A549 (cell line): ENCODE data around the gene PDX1. TPM values are rescaled to one million over a fixed set of nuclear protein-coding genes. Genes with fewer than 3 reads are reported as not detected.

ENCODE experiments used
- ATAC-seq, 2 experiments: fragments of 200-7000 bp in 1 of 2; fragments of >200 bp in 1 of 2; cut with Nextera tagmentation in 1 of 2; cut with Tn5 transposase in 1 of 2; 3 replicates each; pipeline versions ENCODE4 v1.8.0 to v1.9.1; 2018 to 2020; ENCODE audit warnings: mild to moderate bottlenecking in 1 of 2, moderate library complexity in 1 of 2
- CTCF ChIA-PET: fragments of 300-600 bp; sonication (Branson Sonifier 250); formaldehyde crosslinking; extraction: SDS; loops from one replicate; lab custom pipeline; 2021; ENCODE audit warnings: antibody characterized with exemption, inconsistent platforms; lab: Yijun Ruan, JAX
- POLR2A ChIA-PET: fragments of 350-600 bp; formaldehyde crosslinking; extraction: SDS; loops from one replicate; lab custom pipeline; 2021; ENCODE audit warnings: antibody characterized with exemption, inconsistent platforms; lab: Yijun Ruan, JAX
- DNase-seq, 2 experiments: peaks; one replicate each; pipeline versions ENCODE4 v3.0.0 to v3.0.0-alpha.2; 2011 to 2016; ENCODE audit warnings: low read depth in 1 of 2, low spot score in 1 of 2
- FAIRE-seq: peaks from 2 replicates; lab custom pipeline; 2011; peaks lifted over from hg19 to GRCh38; lab: Jason Lieb, UNC
- H3K27ac ChIP-seq, 2 experiments: fragments of >200 bp; sonication (Bioruptor Twin); formaldehyde crosslinking; 3 replicates each; pipeline ENCODE4 v1.5.1; 2016 to 2017
- H3K4me1 ChIP-seq: fragments of >200 bp; sonication (Bioruptor Twin); formaldehyde crosslinking; 3 replicates; pipeline ENCODE4 v1.6.1; 2016
- H3K4me2 ChIP-seq: fragments of >200 bp; sonication (Bioruptor Twin); formaldehyde crosslinking; 3 replicates; pipeline ENCODE4 v1.6.1; 2016
- H3K4me3 ChIP-seq: fragments of >200 bp; sonication (Bioruptor Twin); formaldehyde crosslinking; 3 replicates; pipeline ENCODE4 v1.5.1; 2016
- H3K9me3 ChIP-seq: fragments of >200 bp; sonication (Bioruptor Twin); formaldehyde crosslinking; 3 replicates; pipeline ENCODE4 v1.6.1; 2016
- BHLHE40 ChIP-seq: IDR thresholded peaks from 2 replicates; pipeline ENCODE4 v1.6.1; 2012; ENCODE audit warnings: low read depth, low read length, inconsistent platforms
- CBX2 ChIP-seq: fragments of 200-600 bp; sonication (generic); IDR thresholded peaks from 2 replicates; pipeline ENCODE4 v1.6.1; 2016; ENCODE audit warnings: low read depth, mild to moderate bottlenecking, borderline replicate concordance
- CEBPB ChIP-seq, 2 experiments: fragments of >200 bp in 1 of 2; sonication (Bioruptor Twin) in 1 of 2; formaldehyde crosslinking in 1 of 2; IDR thresholded peaks; 2 replicates each; pipeline ENCODE4 v1.6.1; 2012 to 2016
- CHD4 ChIP-seq: fragments of 200-600 bp; sonication (generic); IDR thresholded peaks from 2 replicates; pipeline ENCODE4 v1.6.1; 2016; ENCODE audit warnings: antibody characterized with exemption, mild to moderate bottlenecking, borderline replicate concordance
- EP300 ChIP-seq, 2 experiments: fragments of >200 bp; sonication (Bioruptor Twin); formaldehyde crosslinking; IDR thresholded peaks; 2 replicates in 1 of 2; 3 replicates in 1 of 2; pipeline ENCODE4 v1.6.1; 2016 to 2017
- GATA3 ChIP-seq: IDR thresholded peaks from 2 replicates; pipeline ENCODE4 v1.6.1; 2012; ENCODE audit warnings: borderline replicate concordance
- HDAC2 ChIP-seq: fragments of 200-600 bp; sonication (generic); IDR thresholded peaks from 2 replicates; pipeline ENCODE4 v1.6.1; 2016
- HEYL ChIP-seq: fragments of 250-450 bp; sonication (Bioruptor Pico); IDR thresholded peaks from 2 replicates; pipeline ENCODE4 v1.8.0; 2021; ENCODE audit warnings: mild to moderate bottlenecking, moderate library complexity
- HOXA7 ChIP-seq: fragments of 250-450 bp; sonication (Bioruptor Pico); IDR thresholded peaks from 2 replicates; pipeline ENCODE4 v1.5.0; 2020; ENCODE audit warnings: mild to moderate bottlenecking, moderate library complexity
- HOXB5 ChIP-seq: fragments of 250-450 bp; sonication (Bioruptor Pico); IDR thresholded peaks from 2 replicates; pipeline ENCODE4 v1.5.0; 2020; ENCODE audit warnings: mild to moderate bottlenecking, moderate library complexity
- JUNB ChIP-seq: fragments of >200 bp; sonication (Bioruptor Twin); formaldehyde crosslinking; IDR thresholded peaks from 2 replicates; pipeline ENCODE4 v1.6.1; 2016
- KDM5A ChIP-seq: fragments of 200-600 bp; sonication (generic); IDR thresholded peaks from 2 replicates; pipeline ENCODE4 v1.6.1; 2016; ENCODE audit warnings: antibody characterized with exemption, mild to moderate bottlenecking
- MAFK ChIP-seq: fragments of 450-650 bp; IDR thresholded peaks from 2 replicates; pipeline ENCODE4 v1.6.1; 2014; ENCODE audit not compliant: partially characterized antibody
- MAZ ChIP-seq: fragments of 150-350 bp; IDR thresholded peaks from 2 replicates; pipeline ENCODE4 v1.6.1; 2014; ENCODE audit warnings: antibody characterized with exemption, low read depth, low read length, borderline replicate concordance
- MYC ChIP-seq: IDR thresholded peaks from 2 replicates; pipeline ENCODE4 v1.6.1; 2012; ENCODE audit warnings: mild to moderate bottlenecking, inconsistent platforms, low read length, improper control_type of control experiment, borderline replicate concordance
- NPAS2 ChIP-seq: fragments of 250-450 bp; sonication (Bioruptor Pico); IDR thresholded peaks from 2 replicates; pipeline ENCODE4 v1.8.0; 2022; ENCODE audit warnings: mild to moderate bottlenecking, moderate library complexity, borderline replicate concordance
- TFCP2L1 ChIP-seq: fragments of 250-450 bp; sonication (Bioruptor Pico); IDR thresholded peaks from 2 replicates; pipeline ENCODE4 v1.5.0; 2021; ENCODE audit warnings: mild to moderate bottlenecking
- ZFP36 ChIP-seq: fragments of 450-650 bp; IDR thresholded peaks from 2 replicates; pipeline ENCODE4 v1.6.1; 2014; ENCODE audit warnings: borderline replicate concordance; ENCODE audit not compliant: partially characterized antibody
- WGBS: methylation state at CpG from one replicate; pipeline ENCODE4 v1.1.6; 2017; ENCODE audit errors: missing lambda C conversion rate; 5-methylcytosine and 5-hydroxymethylcytosine counted together
- polyA plus RNA-seq, 4 experiments: library from polyadenylated mRNA; depleted of rRNA in 3 of 4; stranded (reverse); fragments of >200 nt; fragmentation: RNase III in 1 of 4; extraction: RNeasy Plus Mini Kit Qiagen cat#74134 plus additional on column Dnase treatment in 1 of 4; gene quantifications; 2 replicates in 3 of 4; 3 replicates in 1 of 4; pipeline ENCODE4 v1.2.3, GENCODE V29; 2011 to 2017
- TF ChIP-seq, protein P1 (sequence below): fragments of >200 bp; sonication (Bioruptor Twin); formaldehyde crosslinking; IDR thresholded peaks from 3 replicates; pipeline ENCODE4 v1.5.1; 2016
- TF ChIP-seq, protein P2 (sequence below): IDR thresholded peaks from 2 replicates; pipeline ENCODE4 v1.6.1; 2012
- TF ChIP-seq, protein P3 (sequence below): fragments of 250-450 bp; sonication (Bioruptor Pico); IDR thresholded peaks from 2 replicates; pipeline ENCODE4 v1.5.0; 2021; ENCODE audit warnings: mild to moderate bottlenecking, moderate library complexity, borderline replicate concordance

PDX1 gene
- polyA plus RNA-seq, 2 of the 4 experiments (the other 2 are of a cell fraction) = 0.04 to 0.06 TPM

DNA sequence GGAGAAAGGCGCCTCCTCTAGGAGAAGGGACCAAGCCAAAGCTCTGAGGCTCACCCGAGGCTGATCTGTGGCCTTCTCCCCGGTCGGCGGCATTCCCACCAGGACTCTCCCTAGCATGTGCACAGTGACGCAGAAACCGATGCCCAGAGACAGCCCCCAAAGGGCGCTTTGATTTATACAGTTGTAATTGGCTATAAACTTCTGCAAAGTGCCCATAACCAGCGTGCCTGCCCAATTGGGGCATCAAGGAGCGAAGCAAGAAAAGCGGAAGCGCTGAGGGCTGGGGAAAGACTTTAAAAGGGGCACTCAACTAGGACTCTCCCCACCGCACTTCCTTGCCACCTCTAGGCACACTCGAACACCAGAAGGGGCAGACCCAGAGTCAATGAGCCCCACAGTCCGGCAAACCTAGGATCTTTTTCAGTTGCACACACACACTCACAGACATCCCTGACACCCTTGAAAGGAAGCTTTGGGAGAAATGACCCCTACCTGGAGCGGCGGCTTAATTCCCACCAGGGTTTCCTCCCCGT, 47.5 kb downstream of the PDX1 start:
- ATAC-seq = no peak
- FAIRE-seq = no peak
- Histone ChIP-seq H3K4me2 (peak overlapping the region; percentile 96; the same call in 2 of the 3 replicates), H3K4me1 (no peaks in the 10 kb centered on the region), H3K27ac (no peak overlapping the region), H3K9me3 (no peaks in the 10 kb centered on the region), H3K4me3 (peak overlapping the region; percentile 56; the same call in 1 of the 3 replicates)
- TF ChIP-seq NPAS2 (CRISPR knock-in tag) (no peak), CBX2 (no peak), MAZ (no peak), JUNB (no peak), KDM5A (no peak), HEYL (CRISPR knock-in tag) (no peak), TFCP2L1 (CRISPR knock-in tag) (no peak), ZFP36 (no peak), HDAC2 (no peak), HOXA7 (CRISPR knock-in tag) (no peak), EP300 (IDR thresholded peaks at IDR 0.05) (no peak), CEBPB (IDR thresholded peaks at IDR 0.05) (no peak), MAFK (no peak), HOXB5 (CRISPR knock-in tag) (no peak)
- TF ChIP-seq, protein P1, sequence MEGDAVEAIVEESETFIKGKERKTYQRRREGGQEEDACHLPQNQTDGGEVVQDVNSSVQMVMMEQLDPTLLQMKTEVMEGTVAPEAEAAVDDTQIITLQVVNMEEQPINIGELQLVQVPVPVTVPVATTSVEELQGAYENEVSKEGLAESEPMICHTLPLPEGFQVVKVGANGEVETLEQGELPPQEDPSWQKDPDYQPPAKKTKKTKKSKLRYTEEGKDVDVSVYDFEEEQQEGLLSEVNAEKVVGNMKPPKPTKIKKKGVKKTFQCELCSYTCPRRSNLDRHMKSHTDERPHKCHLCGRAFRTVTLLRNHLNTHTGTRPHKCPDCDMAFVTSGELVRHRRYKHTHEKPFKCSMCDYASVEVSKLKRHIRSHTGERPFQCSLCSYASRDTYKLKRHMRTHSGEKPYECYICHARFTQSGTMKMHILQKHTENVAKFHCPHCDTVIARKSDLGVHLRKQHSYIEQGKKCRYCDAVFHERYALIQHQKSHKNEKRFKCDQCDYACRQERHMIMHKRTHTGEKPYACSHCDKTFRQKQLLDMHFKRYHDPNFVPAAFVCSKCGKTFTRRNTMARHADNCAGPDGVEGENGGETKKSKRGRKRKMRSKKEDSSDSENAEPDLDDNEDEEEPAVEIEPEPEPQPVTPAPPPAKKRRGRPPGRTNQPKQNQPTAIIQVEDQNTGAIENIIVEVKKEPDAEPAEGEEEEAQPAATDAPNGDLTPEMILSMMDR = no peak
- TF ChIP-seq, protein P2, sequence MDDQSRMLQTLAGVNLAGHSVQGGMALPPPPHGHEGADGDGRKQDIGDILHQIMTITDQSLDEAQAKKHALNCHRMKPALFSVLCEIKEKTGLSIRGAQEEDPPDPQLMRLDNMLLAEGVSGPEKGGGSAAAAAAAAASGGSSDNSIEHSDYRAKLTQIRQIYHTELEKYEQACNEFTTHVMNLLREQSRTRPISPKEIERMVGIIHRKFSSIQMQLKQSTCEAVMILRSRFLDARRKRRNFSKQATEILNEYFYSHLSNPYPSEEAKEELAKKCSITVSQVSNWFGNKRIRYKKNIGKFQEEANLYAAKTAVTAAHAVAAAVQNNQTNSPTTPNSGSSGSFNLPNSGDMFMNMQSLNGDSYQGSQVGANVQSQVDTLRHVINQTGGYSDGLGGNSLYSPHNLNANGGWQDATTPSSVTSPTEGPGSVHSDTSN = no peak
- POLR2A ChIA-PET = no interaction called here
- 88% methylated on average over 12 of the region's 18 CpGs for WGBS
- no peak for DNase-seq
- CTCF ChIA-PET = interaction anchor here (0.7 to 6.3 kb wide), 8 partner anchors 14 to 1020 kb away, joined by 3 to 32 read pairs (median 6); no protein-coding TSS in a partner anchor

DNA sequence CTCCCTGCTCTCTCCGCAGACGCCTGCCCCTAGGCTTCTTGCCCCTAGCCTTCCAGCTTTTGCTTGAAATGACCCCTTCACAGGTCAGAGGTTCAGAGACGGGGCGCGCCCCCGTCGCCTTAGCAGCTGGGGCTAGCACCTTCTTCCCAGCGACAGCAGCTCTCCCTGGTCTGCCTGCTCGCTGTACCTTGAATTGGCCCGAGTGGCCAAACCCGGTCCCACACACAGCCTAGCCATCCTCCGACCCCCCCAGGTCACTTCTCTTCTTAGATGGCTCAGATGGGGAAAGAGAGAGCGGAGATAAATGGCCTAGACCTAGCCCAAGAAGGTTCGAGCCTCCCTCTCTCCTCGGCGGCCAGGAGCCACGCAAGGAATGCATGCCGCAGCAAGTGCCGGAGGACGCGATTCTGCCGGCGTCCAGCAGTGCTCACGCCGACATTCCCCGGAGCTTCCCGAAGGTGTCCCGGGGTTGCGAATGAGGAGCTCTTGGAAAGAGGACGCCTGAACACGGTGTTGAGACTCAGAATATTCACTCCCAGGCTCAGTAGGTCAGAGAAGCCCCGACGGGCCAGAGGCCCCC, 48.0 kb downstream of the PDX1 start:
- no peaks in the 10 kb centered on the region for H3K4me1 ChIP-seq
- ATAC-seq (peak; percentile 51 to 72; a peak in 4 of 6 replicates), DNase-seq (peak in 1 of 2 experiments; percentile 39), FAIRE-seq (no peak)
- TF ChIP-seq GATA3 (no peak), HEYL (CRISPR knock-in tag) (no peak), MYC (no peak), HDAC2 (no peak), EP300 (IDR thresholded peaks at IDR 0.05) (no peak), TFCP2L1 (CRISPR knock-in tag) (no peak), CHD4 (no peak), JUNB (no peak), BHLHE40 (no peak), NPAS2 (CRISPR knock-in tag) (no peak)
- TF ChIP-seq, protein P3, sequence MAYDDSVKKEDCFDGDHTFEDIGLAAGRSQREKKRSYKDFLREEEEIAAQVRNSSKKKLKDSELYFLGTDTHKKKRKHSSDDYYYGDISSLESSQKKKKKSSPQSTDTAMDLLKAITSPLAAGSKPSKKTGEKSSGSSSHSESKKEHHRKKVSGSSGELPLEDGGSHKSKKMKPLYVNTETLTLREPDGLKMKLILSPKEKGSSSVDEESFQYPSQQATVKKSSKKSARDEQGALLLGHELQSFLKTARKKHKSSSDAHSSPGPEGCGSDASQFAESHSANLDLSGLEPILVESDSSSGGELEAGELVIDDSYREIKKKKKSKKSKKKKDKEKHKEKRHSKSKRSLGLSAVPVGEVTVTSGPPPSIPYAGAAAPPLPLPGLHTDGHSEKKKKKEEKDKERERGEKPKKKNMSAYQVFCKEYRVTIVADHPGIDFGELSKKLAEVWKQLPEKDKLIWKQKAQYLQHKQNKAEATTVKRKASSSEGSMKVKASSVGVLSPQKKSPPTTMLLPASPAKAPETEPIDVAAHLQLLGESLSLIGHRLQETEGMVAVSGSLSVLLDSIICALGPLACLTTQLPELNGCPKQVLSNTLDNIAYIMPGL (CRISPR knock-in tag) = no peak
- TF ChIP-seq, protein P2 = no peak
- peak overlapping the region in 1 of 2 experiments; percentile 79; a peak in 4 of 6 replicates for H3K27ac ChIP-seq
- H3K4me2 ChIP-seq = peak overlapping the region; percentile 96
- POLR2A ChIA-PET = interaction anchor here (1.6 kb wide), 1 partner anchor 14 kb away, joined by 7 read pairs; no protein-coding TSS in a partner anchor
- H3K4me3 ChIP-seq = peak overlapping the region; percentile 56
- CTCF ChIA-PET = interaction anchor here (0.7 to 6.3 kb wide), 8 partner anchors 15 to 1021 kb away, joined by 3 to 32 read pairs (median 6); no protein-coding TSS in a partner anchor
- no peaks in the 10 kb centered on the region for H3K9me3 ChIP-seq
- 60% methylated on average over 13 of the region's 33 CpGs for WGBS
